ENCODE data around the gene KCNT1.
"Not testable (repeated sequence)": the region's sequence is repeated elsewhere in the genome, so short reads cannot be mapped to it uniquely, and the experiment has no call there.

The KCNT1 gene

GRCh38 chr9:135701959-135702721 lies at the start of gene KCNT1:
Gene KCNT1 (plus strand): TSS chr9:135702185. CDS start chr9:135702259, 74 bp downstream.
- DNase-seq, result peak; percentile 31 to 62

GRCh38 chr9:135655317-135655716 lies 46.7 kb upstream of the KCNT1 start:
- no peak for DNase-seq

GRCh38 chr9:135657416-135657815 lies 44.6 kb upstream of the KCNT1 start:
- no peak for DNase-seq

GRCh38 chr9:135659252-135659651 lies 42.7 kb upstream of the KCNT1 start:
- no peak for DNase-seq

GRCh38 chr9:135660407-135660806 lies 41.6 kb upstream of the KCNT1 start:
- no peak for DNase-seq

- no peak for DNase-seq
Observed at GRCh38 chr9:135661816-135662560, 40.0 kb upstream of the KCNT1 start.

GRCh38 chr9:135662758-135663450 lies 39.1 kb upstream of the KCNT1 start, which contains the start of gene LCN9:
Gene LCN9 (plus strand): TSS chr9:135663309. CDS start chr9:135663322, 13 bp downstream.
- DNase-seq, result no peak

GRCh38 chr9:135663451-135663770 lies 38.6 kb upstream of the KCNT1 start:
- no peak for DNase-seq

GRCh38 chr9:135663857-135664256 lies 38.1 kb upstream of the KCNT1 start:
- no peak for DNase-seq

- DNase-seq, result no peak
Observed at GRCh38 chr9:135664266-135664665, 37.7 kb upstream of the KCNT1 start.

- DNase-seq, result no peak
Observed at GRCh38 chr9:135664801-135665794, 36.9 kb upstream of the KCNT1 start.

- no peak for DNase-seq
Observed at GRCh38 chr9:135665795-135666189, 36.2 kb upstream of the KCNT1 start.

- no peak for DNase-seq
Observed at GRCh38 chr9:135666534-135667462, 35.2 kb upstream of the KCNT1 start.

GRCh38 chr9:135667463-135668001 lies 34.5 kb upstream of the KCNT1 start:
- DNase-seq, result no peak

- DNase-seq, result not testable (repeated sequence)
Observed at GRCh38 chr9:135669018-135669417, 33.0 kb upstream of the KCNT1 start.

- DNase-seq, result no peak
Observed at GRCh38 chr9:135669616-135670285, 32.2 kb upstream of the KCNT1 start.

- no peak for DNase-seq
Observed at GRCh38 chr9:135670721-135671590, 31.0 kb upstream of the KCNT1 start.

GRCh38 chr9:135671591-135672041 lies 30.4 kb upstream of the KCNT1 start:
- DNase-seq, result no peak

GRCh38 chr9:135672786-135673185 lies 29.2 kb upstream of the KCNT1 start:
- not testable (repeated sequence) for DNase-seq

All from stimulated activated CD4-positive, alpha-beta T cell treated with anti-CD3 and anti-CD28 coated beads, Interleukin-4, amount 100 ng/mL, for 4 hours (primary cell).